HepG2 (cell line): ENCODE results near the gene MOGAT3. TPM values are rescaled to one million over a fixed set of nuclear protein-coding genes. Genes with fewer than 3 reads are reported as not detected.

Experiments used
- BCL6 ChIP-seq: IDR thresholded peaks from 2 replicates; pipeline ENCODE4 v1.6.1; 2016; ENCODE audit warnings: missing genetic modification reagents, missing compliant biosample characterization
- EZH2 ChIP-seq: conservative IDR thresholded peaks from 2 replicates; pipeline ENCODE4 v1.6.1; 2012; ENCODE audit warnings: mild to moderate bottlenecking, low read depth, low read length, moderate library complexity
- HDAC2 ChIP-seq: sonication (generic); formaldehyde crosslinking; IDR thresholded peaks from 2 replicates; pipeline ENCODE4 v1.4.0; 2020; ENCODE audit warnings: missing genetic modification reagents
- MAZ ChIP-seq, 2 experiments: sonication (generic) in 1 of 2; formaldehyde crosslinking in 1 of 2; IDR thresholded peaks; 2 replicates each; pipeline versions ENCODE4 v1.5.0 to v1.6.1; 2012 to 2020; ENCODE audit warnings: low read depth in 2 of 2, mild to moderate bottlenecking in 2 of 2, borderline replicate concordance in 1 of 2, improper control_type of control experiment in 1 of 2, low read length in 1 of 2, missing genetic modification reagents in 1 of 2, moderate library complexity in 1 of 2
- MED1 ChIP-seq: sonication (generic); formaldehyde crosslinking; IDR thresholded peaks from 2 replicates; pipeline ENCODE4 v1.4.0; 2020; ENCODE audit warnings: missing genetic modification reagents
- NFE2L2 ChIP-seq: fragments of 150-350 bp; IDR thresholded peaks from 2 replicates; pipeline ENCODE4 v1.6.1; 2014; ENCODE audit warnings: low read length
- NFIB ChIP-seq: sonication (generic); formaldehyde crosslinking; IDR thresholded peaks from 2 replicates; pipeline ENCODE4 v1.9.0; 2021; ENCODE audit warnings: missing genetic modification reagents, mild to moderate bottlenecking, borderline replicate concordance
- ONECUT2 ChIP-seq: sonication (generic); formaldehyde crosslinking; IDR thresholded peaks from 2 replicates; pipeline ENCODE4 v1.4.0; 2020; ENCODE audit warnings: missing genetic modification reagents
- TP53 ChIP-seq: sonication (generic); formaldehyde crosslinking; conservative IDR thresholded peaks from 2 replicates; pipeline ENCODE4 v1.4.0; 2020; ENCODE audit warnings: missing genetic modification reagents
- ZBTB7B ChIP-seq: sonication (generic); formaldehyde crosslinking; IDR thresholded peaks from 2 replicates; pipeline ENCODE4 v1.4.0; 2020; ENCODE audit warnings: missing genetic modification reagents
- ZFX ChIP-seq: sonication (generic); formaldehyde crosslinking; IDR thresholded peaks from 2 replicates; pipeline ENCODE4 v1.4.0; 2020; ENCODE audit warnings: mild to moderate bottlenecking, low read depth, missing genetic modification reagents, moderate library complexity
- ZNF121 ChIP-seq: sonication (generic); formaldehyde crosslinking; IDR thresholded peaks from 2 replicates; pipeline ENCODE4 v1.5.0; 2020; ENCODE audit warnings: mild to moderate bottlenecking, missing genetic modification reagents
- ZNF432 ChIP-seq: sonication (generic); formaldehyde crosslinking; IDR thresholded peaks from 2 replicates; pipeline ENCODE4 v1.5.0; 2020; ENCODE audit warnings: missing genetic modification reagents, mild to moderate bottlenecking, borderline replicate concordance
- ZNF530 ChIP-seq: sonication (generic); formaldehyde crosslinking; IDR thresholded peaks from 2 replicates; pipeline ENCODE4 v1.5.0; 2020; ENCODE audit warnings: low read depth, mild to moderate bottlenecking, missing genetic modification reagents
- ZNF615 ChIP-seq: sonication (generic); formaldehyde crosslinking; IDR thresholded peaks from 2 replicates; pipeline ENCODE4 v1.5.0; 2020; ENCODE audit warnings: mild to moderate bottlenecking, missing genetic modification reagents, borderline replicate concordance
- polyA plus RNA-seq, 8 experiments: library from polyadenylated mRNA; depleted of rRNA in 3 of 8; stranded (reverse) in 7 of 8; unstranded in 1 of 8; fragments of >200 nt; fragmentation: Illumina TruSeq in 4 of 8; extraction: Trizol in 4 of 8; gene quantifications; 2 replicates each; pipeline versions ENCODE4 v1.2.1 to v1.2.3, GENCODE V29; 2011 to 2016; ENCODE audit warnings: low read depth in 4 of 8, missing spikeins in 1 of 8, mixed read lengths in 1 of 8; ENCODE audit not compliant: insufficient read depth in 1 of 8
- total RNA-seq, 5 experiments: library from RNA; depleted of rRNA; stranded (reverse); fragments of >200 nt; fragmentation: Illumina TruSeq; extraction: Trizol; gene quantifications; 2 replicates each; pipeline ENCODE4 v1.2.3, GENCODE V29; 2016; ENCODE audit warnings: low read depth in 1 of 5
- TF ChIP-seq, protein P1 (sequence below): sonication (generic); formaldehyde crosslinking; IDR thresholded peaks from 2 replicates; pipeline ENCODE4 v1.5.0; 2020; ENCODE audit warnings: mild to moderate bottlenecking, missing genetic modification reagents
- TF ChIP-seq, protein P2 (sequence below), 2 experiments: sonication (generic) in 1 of 2; formaldehyde crosslinking in 1 of 2; IDR thresholded peaks; 2 replicates each; pipeline versions ENCODE4 v1.5.1 to v1.6.1; 2011 to 2020; ENCODE audit warnings: borderline replicate concordance in 1 of 2, low read depth in 1 of 2, low read length in 1 of 2, mild to moderate bottlenecking in 1 of 2, missing genetic modification reagents in 1 of 2, moderate library complexity in 1 of 2

MOGAT3 gene
- total and polyA plus RNA-seq, 2 of the 13 experiments (the other 11 are each of a cell fraction or from before 2014, with no cell fraction given) = 22.5 to 30.5 TPM

DNA sequence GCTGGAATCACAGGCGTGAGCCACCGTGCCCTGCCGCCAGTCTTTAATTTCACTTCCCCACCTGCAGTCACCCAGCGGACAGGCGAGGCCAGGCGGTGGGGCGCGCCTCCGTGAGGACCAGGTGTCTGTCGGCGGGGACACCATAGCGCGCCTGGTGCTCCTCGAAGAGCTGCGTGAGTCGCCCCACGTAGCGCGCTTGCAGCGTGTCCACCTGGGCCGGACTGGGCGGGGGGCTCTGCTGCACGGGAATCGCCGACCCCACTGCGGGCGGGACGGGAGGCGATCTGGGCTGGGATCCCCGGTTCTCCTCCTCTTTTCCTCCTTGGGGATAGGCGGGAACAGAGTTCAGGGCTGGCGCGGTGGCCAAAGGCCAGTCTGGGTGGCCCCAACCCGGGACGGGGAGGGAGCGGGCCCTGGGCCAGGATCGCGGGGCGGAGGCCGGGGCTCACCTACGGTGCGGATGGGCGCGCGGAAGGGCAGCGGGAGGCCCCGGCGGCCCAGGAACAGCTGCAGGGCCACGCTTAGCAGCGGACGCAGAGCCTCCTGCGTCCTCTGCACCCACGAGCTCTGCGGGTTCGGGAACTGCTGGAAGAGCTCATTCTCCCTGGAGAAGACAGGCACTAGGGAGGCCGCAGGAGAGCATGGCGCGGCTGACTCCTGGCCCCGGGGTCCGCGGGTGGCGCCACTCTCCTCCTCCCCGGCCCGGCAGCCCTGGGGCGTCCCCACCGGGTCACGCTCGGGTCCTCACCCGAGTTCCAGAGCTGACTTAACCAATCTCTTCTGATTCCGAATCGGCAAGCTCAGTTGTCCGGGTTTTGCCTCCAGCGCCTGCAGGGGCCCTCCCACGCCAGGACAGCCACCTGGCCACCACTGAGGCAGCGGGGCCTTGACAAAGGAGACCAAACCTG, 1.1 kb upstream of the MOGAT3 start (continued):
- no peak for TF ChIP-seq TP53 (CRISPR knock-in tag)
- peak; percentile 64; the same call in 1 of the 2 replicates for TF ChIP-seq ZNF121
- 0 out of 2 replicates have a peak, but pooled peaks have one; percentile 35 for TF ChIP-seq HDAC2 (CRISPR knock-in tag)
- TF ChIP-seq ZFX = peak; percentile 94
- peak; percentile 15; the same call in 1 of the 2 replicates for TF ChIP-seq BCL6 (CRISPR knock-in tag)
- TF ChIP-seq ZNF432 (CRISPR knock-in tag) = no peak
- TF ChIP-seq, protein P1, sequence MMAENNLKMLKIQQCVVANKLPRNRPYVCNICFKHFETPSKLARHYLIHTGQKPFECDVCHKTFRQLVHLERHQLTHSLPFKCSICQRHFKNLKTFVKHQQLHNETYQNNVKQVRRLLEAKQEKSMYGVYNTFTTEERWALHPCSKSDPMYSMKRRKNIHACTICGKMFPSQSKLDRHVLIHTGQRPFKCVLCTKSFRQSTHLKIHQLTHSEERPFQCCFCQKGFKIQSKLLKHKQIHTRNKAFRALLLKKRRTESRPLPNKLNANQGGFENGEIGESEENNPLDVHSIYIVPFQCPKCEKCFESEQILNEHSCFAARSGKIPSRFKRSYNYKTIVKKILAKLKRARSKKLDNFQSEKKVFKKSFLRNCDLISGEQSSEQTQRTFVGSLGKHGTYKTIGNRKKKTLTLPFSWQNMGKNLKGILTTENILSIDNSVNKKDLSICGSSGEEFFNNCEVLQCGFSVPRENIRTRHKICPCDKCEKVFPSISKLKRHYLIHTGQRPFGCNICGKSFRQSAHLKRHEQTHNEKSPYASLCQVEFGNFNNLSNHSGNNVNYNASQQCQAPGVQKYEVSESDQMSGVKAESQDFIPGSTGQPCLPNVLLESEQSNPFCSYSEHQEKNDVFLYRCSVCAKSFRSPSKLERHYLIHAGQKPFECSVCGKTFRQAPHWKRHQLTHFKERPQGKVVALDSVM (CRISPR knock-in tag) = peak; percentile 83
- TF ChIP-seq, protein P2, sequence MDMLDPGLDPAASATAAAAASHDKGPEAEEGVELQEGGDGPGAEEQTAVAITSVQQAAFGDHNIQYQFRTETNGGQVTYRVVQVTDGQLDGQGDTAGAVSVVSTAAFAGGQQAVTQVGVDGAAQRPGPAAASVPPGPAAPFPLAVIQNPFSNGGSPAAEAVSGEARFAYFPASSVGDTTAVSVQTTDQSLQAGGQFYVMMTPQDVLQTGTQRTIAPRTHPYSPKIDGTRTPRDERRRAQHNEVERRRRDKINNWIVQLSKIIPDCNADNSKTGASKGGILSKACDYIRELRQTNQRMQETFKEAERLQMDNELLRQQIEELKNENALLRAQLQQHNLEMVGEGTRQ (IDR thresholded peaks at IDR 0.05; ENCODE audit: low read depth, low read length) = no peak
- TF ChIP-seq, protein P2 (CRISPR knock-in tag; IDR thresholded peaks at IDR 0.05; ENCODE audit: borderline replicate concordance) = no peak
- TF ChIP-seq ONECUT2 = no peak
- no peak; the same call in 1 of the 2 replicates for TF ChIP-seq MED1 (CRISPR knock-in tag)
- TF ChIP-seq NFE2L2 = no peak
- TF ChIP-seq ZNF615 (CRISPR knock-in tag) = no peak
- no peak for TF ChIP-seq EZH2
- peak; percentile 75 for TF ChIP-seq ZBTB7B (CRISPR knock-in tag)
- no peak for TF ChIP-seq MAZ (IDR thresholded peaks at IDR 0.05; ENCODE audit: borderline replicate concordance, low read depth, low read length)
- peak; percentile 54 for TF ChIP-seq MAZ (CRISPR knock-in tag; IDR thresholded peaks at IDR 0.05; ENCODE audit: low read depth)
- TF ChIP-seq ZNF530 = no peak
- TF ChIP-seq NFIB (CRISPR knock-in tag) = no peak
